ENCODE measurements around the gene C1orf21. TPM values are rescaled to one million over a fixed set of nuclear protein-coding genes. Genes with fewer than 3 reads are reported as not detected.

C1orf21 gene
- total RNA-seq, 2 donors from 2014 or later = 8.3 to 10.2 TPM

- peaks cover 32% of the 10 kb centered on the region for H3K4me1 ChIP-seq
- no peaks in the 10 kb centered on the region for H3K9me3 ChIP-seq
- H3K27me3 ChIP-seq = no peaks in the 10 kb centered on the region
- no peak overlapping the region for H3K4me3 ChIP-seq
- DNase-seq (no peak), ATAC-seq (peak; percentile 53)
- intact Hi-C loops (cut with DNase I) = no loop called here
- no peaks in the 10 kb centered on the region for H3K36me3 ChIP-seq (replicated peaks in 1 of 2; ENCODE audit: insufficient read depth in 1 of 2, low read depth in 2 of 2)
- H3K27ac ChIP-seq = peak overlapping the region in 1 of 4 donors; percentile 27
- 45 to 60% methylated on average over 3 of the region's 3 CpGs for WGBS, 2 donors
- no peak for TF ChIP-seq CTCF (IDR thresholded peaks at IDR 0.05)
- TF ChIP-seq POLR2A (IDR thresholded peaks at IDR 0.05) = no peak
Observed at GRCh38 chr1:184513421-184513820, 126.6 kb downstream of the C1orf21 start.

- H3K4me3 ChIP-seq = no peak overlapping the region
- ATAC-seq (peak; percentile 59), DNase-seq (peak; percentile 31 to 55 (median 35))
- TF ChIP-seq CTCF (IDR thresholded peaks at IDR 0.05) = no peak
- no peak for TF ChIP-seq POLR2A (IDR thresholded peaks at IDR 0.05)
- H3K36me3 ChIP-seq (replicated peaks in 1 of 2; ENCODE audit: insufficient read depth in 1 of 2, low read depth in 2 of 2) = no peaks in the 10 kb centered on the region
- intact Hi-C loops (cut with DNase I) = no loop called here
- peak overlapping the region in 1 of 4 donors; percentile 27 for H3K27ac ChIP-seq
- no peaks in the 10 kb centered on the region for H3K9me3 ChIP-seq
- peaks cover 37% of the 10 kb centered on the region for H3K4me1 ChIP-seq
- no peaks in the 10 kb centered on the region for H3K27me3 ChIP-seq
- WGBS, 2 donors = 60 to 73% methylated on average over 4 of the region's 4 CpGs
Observed at GRCh38 chr1:184513966-184514365, 127.1 kb downstream of the C1orf21 start.

- Histone ChIP-seq H3K27me3 (no peaks in the 10 kb centered on the region), H3K36me3 (replicated peaks in 1 of 2; ENCODE audit: insufficient read depth in 1 of 2, low read depth in 2 of 2) (no peaks in the 10 kb centered on the region), H3K4me1 (peaks cover 42% of the 10 kb centered on the region), H3K4me3 (no peak overlapping the region), H3K9me3 (no peaks in the 10 kb centered on the region), H3K27ac (no peak overlapping the region)
- ATAC-seq (peak; percentile 36), DNase-seq (no peak)
- 81 to 98% methylated on average over 2 of the region's 2 CpGs for WGBS, 2 donors
- TF ChIP-seq CTCF (IDR thresholded peaks at IDR 0.05) = no peak
- no peak for TF ChIP-seq POLR2A (IDR thresholded peaks at IDR 0.05)
- intact Hi-C loops (cut with DNase I) = no loop called here
Observed at GRCh38 chr1:184514447-184514846, 127.6 kb downstream of the C1orf21 start.

- DNase-seq = no peak
- peak overlapping the region in 1 of 4 donors; percentile 26 for H3K27ac ChIP-seq
- no peak overlapping the region for H3K4me3 ChIP-seq
- no peak for ATAC-seq
- no peaks in the 10 kb centered on the region for H3K27me3 ChIP-seq
- no peaks in the 10 kb centered on the region for H3K36me3 ChIP-seq (replicated peaks in 1 of 2; ENCODE audit: insufficient read depth in 1 of 2, low read depth in 2 of 2)
- H3K9me3 ChIP-seq = no peaks in the 10 kb centered on the region
- no peak for TF ChIP-seq POLR2A (IDR thresholded peaks at IDR 0.05)
- intact Hi-C loops (cut with DNase I) = no loop called here
- peaks cover 42% of the 10 kb centered on the region for H3K4me1 ChIP-seq
Observed at GRCh38 chr1:184517130-184517529, 130.3 kb downstream of the C1orf21 start.

- ATAC-seq (no peak), DNase-seq (no peak)
- intact Hi-C loops (cut with DNase I) = no loop called here
- no peak for TF ChIP-seq POLR2A (IDR thresholded peaks at IDR 0.05)
- TF ChIP-seq CTCF (IDR thresholded peaks at IDR 0.05) = no peak
- no peaks in the 10 kb centered on the region for H3K27me3 ChIP-seq
- H3K4me3 ChIP-seq = no peak overlapping the region
- 46 to 58% methylated on average over 4 of the region's 4 CpGs for WGBS, 2 donors
- H3K4me1 ChIP-seq = peaks cover 34% of the 10 kb centered on the region
- H3K9me3 ChIP-seq = no peaks in the 10 kb centered on the region
- H3K36me3 ChIP-seq (replicated peaks in 1 of 2; ENCODE audit: insufficient read depth in 1 of 2, low read depth in 2 of 2) = no peaks in the 10 kb centered on the region
- no peak overlapping the region for H3K27ac ChIP-seq
Observed at GRCh38 chr1:184518736-184519357, 132.0 kb downstream of the C1orf21 start.

Data from body of pancreas (tissue), 4 donors.